Osteoblast (primary cell): ENCODE measurements around the gene MMP24. TPM values are rescaled to one million over a fixed set of nuclear protein-coding genes. Genes with fewer than 3 reads are reported as not detected.
A peak's percentile ranks its signal among the peaks of the same experiment; 100 is the strongest.

ENCODE experiments used
- DNase-seq: peaks from one replicate; pipeline ENCODE4 v3.0.0; 2011; ENCODE audit warnings: low spot score, mixed read lengths; ENCODE audit not compliant: insufficient read length; ENCODE audit errors: missing footprints
- H2AFZ ChIP-seq: 2 replicates; pipeline ENCODE4 v1.6.0; 2011; ENCODE audit warnings: mild to moderate bottlenecking, low read length
- H3K27ac ChIP-seq: 2 replicates; pipeline ENCODE4 v1.5.1; 2011; ENCODE audit warnings: mild to moderate bottlenecking, low read depth, low read length, moderate library complexity
- H3K27me3 ChIP-seq: 2 replicates; pipeline ENCODE4 v1.6.0; 2012; ENCODE audit warnings: mild to moderate bottlenecking, control low read depth, inconsistent platforms, low read length, moderate library complexity; ENCODE audit not compliant: insufficient read depth
- H3K36me3 ChIP-seq: 2 replicates; pipeline ENCODE4 v1.5.1; 2011; ENCODE audit warnings: mild to moderate bottlenecking, low read length, control low read depth, moderate library complexity; ENCODE audit not compliant: insufficient read depth
- H3K4me1 ChIP-seq: 2 replicates; pipeline ENCODE4 v1.5.1; 2011; ENCODE audit warnings: mild to moderate bottlenecking, low read length, control low read depth, moderate library complexity; ENCODE audit not compliant: insufficient read depth
- H3K4me2 ChIP-seq: 2 replicates; pipeline ENCODE4 v1.6.0; 2011; ENCODE audit warnings: mild to moderate bottlenecking, low read length; ENCODE audit not compliant: insufficient read depth
- H3K4me3 ChIP-seq: fragments of 200-600 bp; sonication (generic); 3 replicates; pipeline ENCODE4 v1.5.1; 2012; ENCODE audit warnings: mild to moderate bottlenecking, low read length, inconsistent platforms; ENCODE audit not compliant: insufficient read depth
- H3K79me2 ChIP-seq: 2 replicates; pipeline ENCODE4 v1.6.0; 2012; ENCODE audit warnings: mild to moderate bottlenecking, low read length, control low read depth, inconsistent platforms; ENCODE audit not compliant: insufficient read depth
- H3K9me3 ChIP-seq: 2 replicates; pipeline ENCODE4 v1.5.1; 2011; ENCODE audit warnings: low read depth, low read length, control low read depth
- H4K20me1 ChIP-seq: 2 replicates; pipeline ENCODE4 v1.6.0; 2012; ENCODE audit warnings: mild to moderate bottlenecking, low read length, control low read depth; ENCODE audit not compliant: insufficient read depth
- total RNA-seq: library from RNA; depleted of rRNA; stranded (reverse); fragments of >200 nt; gene quantifications from 2 replicates; pipeline ENCODE4 v1.2.3, GENCODE V29; 2012
- TF ChIP-seq, protein P1 (sequence below): IDR thresholded peaks from 2 replicates; pipeline ENCODE4 v1.5.1; 2011; ENCODE audit warnings: mild to moderate bottlenecking, low read depth, low read length, moderate library complexity; ENCODE audit errors: extremely low read depth

The MMP24 gene
- total RNA-seq, 1 donor: 1.1 TPM

- TF ChIP-seq, protein P1, sequence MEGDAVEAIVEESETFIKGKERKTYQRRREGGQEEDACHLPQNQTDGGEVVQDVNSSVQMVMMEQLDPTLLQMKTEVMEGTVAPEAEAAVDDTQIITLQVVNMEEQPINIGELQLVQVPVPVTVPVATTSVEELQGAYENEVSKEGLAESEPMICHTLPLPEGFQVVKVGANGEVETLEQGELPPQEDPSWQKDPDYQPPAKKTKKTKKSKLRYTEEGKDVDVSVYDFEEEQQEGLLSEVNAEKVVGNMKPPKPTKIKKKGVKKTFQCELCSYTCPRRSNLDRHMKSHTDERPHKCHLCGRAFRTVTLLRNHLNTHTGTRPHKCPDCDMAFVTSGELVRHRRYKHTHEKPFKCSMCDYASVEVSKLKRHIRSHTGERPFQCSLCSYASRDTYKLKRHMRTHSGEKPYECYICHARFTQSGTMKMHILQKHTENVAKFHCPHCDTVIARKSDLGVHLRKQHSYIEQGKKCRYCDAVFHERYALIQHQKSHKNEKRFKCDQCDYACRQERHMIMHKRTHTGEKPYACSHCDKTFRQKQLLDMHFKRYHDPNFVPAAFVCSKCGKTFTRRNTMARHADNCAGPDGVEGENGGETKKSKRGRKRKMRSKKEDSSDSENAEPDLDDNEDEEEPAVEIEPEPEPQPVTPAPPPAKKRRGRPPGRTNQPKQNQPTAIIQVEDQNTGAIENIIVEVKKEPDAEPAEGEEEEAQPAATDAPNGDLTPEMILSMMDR: peak; percentile 94
- no peaks in the 10 kb centered on the region for H3K79me2 ChIP-seq
- peak; percentile 71 for DNase-seq
- H4K20me1 ChIP-seq: no peaks in the 10 kb centered on the region
- no peak overlapping the region for H2AFZ ChIP-seq
- peaks cover 2% of the 10 kb centered on the region for H3K36me3 ChIP-seq
- H3K27me3 ChIP-seq: no peaks in the 10 kb centered on the region
- H3K4me3 ChIP-seq: no peak overlapping the region
- no peaks in the 10 kb centered on the region for H3K9me3 ChIP-seq
- H3K4me1 ChIP-seq: peaks cover 90% of the 10 kb centered on the region
- peak overlapping the region; percentile 96 for H3K27ac ChIP-seq
- H3K4me2 ChIP-seq: peak overlapping the region; percentile 39
Observed at GRCh38 chr20:35306931-35307517, 80.5 kb downstream of the MMP24 start.

DNA sequence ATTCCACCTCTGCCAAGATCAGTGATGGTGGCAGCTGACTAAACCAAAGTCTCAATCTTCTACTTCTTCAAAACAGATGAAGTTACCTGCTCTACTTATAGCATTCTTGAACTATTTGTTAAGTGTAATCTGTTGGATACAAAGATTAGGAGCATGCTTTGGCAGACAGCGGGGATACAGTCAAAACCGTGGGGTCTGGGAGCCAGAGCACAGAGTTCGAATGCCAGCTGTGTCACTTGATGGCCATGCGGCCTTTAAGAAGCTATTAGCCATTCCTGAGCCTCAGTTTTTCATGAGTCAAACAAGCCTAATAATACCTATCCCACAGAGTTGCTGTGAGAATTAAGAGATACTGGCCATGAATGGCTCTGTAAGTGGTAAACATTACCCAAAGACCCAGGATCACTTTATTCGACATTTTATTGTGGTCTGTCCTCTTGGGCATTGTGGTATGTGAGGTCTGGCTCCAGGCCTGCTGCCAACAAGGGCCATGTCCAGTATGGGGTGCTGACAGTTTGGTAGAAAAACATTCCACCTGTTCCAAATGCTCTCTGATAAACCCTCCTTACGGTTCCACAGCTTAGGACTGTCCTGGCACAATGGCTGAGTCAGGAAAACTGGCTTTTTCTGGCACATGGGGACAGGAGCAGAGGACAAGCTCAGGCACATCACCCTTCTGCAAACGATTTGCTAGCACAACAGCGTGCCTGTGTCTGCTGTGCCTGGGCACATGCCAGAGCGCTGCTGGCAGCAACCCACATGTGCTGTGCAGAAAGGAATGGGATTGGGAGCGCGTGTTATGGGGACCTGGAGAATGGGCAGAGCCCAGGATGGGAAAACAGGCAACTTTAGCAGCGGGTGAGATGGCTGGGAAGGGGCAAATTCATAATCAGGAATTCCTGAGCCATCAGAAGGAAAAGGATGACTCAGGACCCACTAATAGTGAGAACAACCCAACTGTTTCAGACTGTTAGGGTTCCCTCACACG is 81.5 kb downstream of the MMP24 start:
- H3K4me1 ChIP-seq: peaks cover 89% of the 10 kb centered on the region
- no peak overlapping the region for H2AFZ ChIP-seq
- H3K36me3 ChIP-seq: peaks cover 2% of the 10 kb centered on the region
- no peaks in the 10 kb centered on the region for H3K79me2 ChIP-seq
- no peak overlapping the region for H3K4me3 ChIP-seq
- no peaks in the 10 kb centered on the region for H3K27me3 ChIP-seq
- H3K4me2 ChIP-seq: peak overlapping the region; percentile 24
- H3K27ac ChIP-seq: peak overlapping the region; percentile 96
- no peaks in the 10 kb centered on the region for H3K9me3 ChIP-seq
- DNase-seq: peak; percentile 90
- TF ChIP-seq, protein P1: no peak
- no peaks in the 10 kb centered on the region for H4K20me1 ChIP-seq

DNA sequence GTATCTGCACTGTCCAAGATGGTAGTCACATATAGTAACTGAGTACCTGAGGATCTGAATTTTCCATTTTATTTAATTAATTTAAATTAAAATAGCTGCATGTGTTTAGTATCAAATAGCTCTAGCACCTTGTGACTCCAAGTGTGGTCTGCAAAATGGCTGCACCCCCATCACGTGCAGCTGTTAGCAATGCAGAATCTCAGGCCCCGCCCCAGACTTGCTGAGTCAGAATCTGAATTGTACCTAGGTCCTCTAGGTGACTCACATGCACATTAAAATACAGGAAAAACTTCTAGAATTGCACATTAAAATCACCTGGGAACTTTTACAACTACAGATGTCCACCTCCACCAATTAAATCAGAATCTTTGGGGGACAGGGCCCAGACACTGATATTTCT is 84.9 kb downstream of the MMP24 start:
- Histone ChIP-seq H4K20me1 (no peaks in the 10 kb centered on the region), H3K36me3 (peaks cover 1% of the 10 kb centered on the region), H3K4me1 (peaks cover 77% of the 10 kb centered on the region), H3K4me2 (no peak overlapping the region), H3K9me3 (no peaks in the 10 kb centered on the region), H3K27me3 (no peaks in the 10 kb centered on the region), H2AFZ (no peak overlapping the region), H3K4me3 (no peak overlapping the region), H3K79me2 (no peaks in the 10 kb centered on the region), H3K27ac (peak overlapping the region; percentile 85)
- TF ChIP-seq, protein P1: no peak
- DNase-seq: no peak

DNA sequence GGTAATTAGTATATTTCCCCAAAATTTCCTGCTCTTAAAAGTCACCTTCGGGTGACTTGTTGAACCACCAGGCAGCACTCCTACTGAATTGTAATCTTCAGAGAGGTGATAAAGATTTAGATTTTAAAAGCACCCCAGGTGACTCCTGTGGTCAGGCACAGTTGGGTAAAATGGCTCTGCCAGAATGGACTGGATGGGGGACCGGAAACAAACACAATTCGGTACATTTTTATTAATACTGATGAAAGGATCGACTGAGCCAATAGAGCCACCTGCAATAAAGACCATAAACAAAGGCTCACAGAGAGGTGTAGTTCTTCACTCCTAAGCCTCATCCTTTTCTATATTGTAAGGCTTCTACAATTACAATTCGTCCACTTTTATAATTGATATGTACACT is 85.3 kb downstream of the MMP24 start:
- H4K20me1 ChIP-seq: no peaks in the 10 kb centered on the region
- H3K27ac ChIP-seq: peak overlapping the region; percentile 85
- peaks cover 73% of the 10 kb centered on the region for H3K4me1 ChIP-seq
- H3K79me2 ChIP-seq: no peaks in the 10 kb centered on the region
- H3K36me3 ChIP-seq: no peaks in the 10 kb centered on the region
- peak overlapping the region; percentile 11 for H3K4me2 ChIP-seq
- DNase-seq: no peak
- H2AFZ ChIP-seq: no peak overlapping the region
- TF ChIP-seq, protein P1: no peak
- H3K9me3 ChIP-seq: no peaks in the 10 kb centered on the region
- H3K27me3 ChIP-seq: no peaks in the 10 kb centered on the region
- H3K4me3 ChIP-seq: no peak overlapping the region
